CD1c-positive myeloid dendritic cell (primary cell): ENCODE results near the gene OTUD3.
"Not testable (repeated sequence)": the region's sequence is repeated elsewhere in the genome, so short reads cannot be mapped to it uniquely, and the experiment has no call there.

Experiments used
- DNase-seq: peaks from one replicate; pipeline ENCODE4 v3.0.0-alpha.2; 2016; ENCODE audit errors: extremely low spot score

OTUD3 gene

GRCh38 chr1:19882111-19883071, at the start of gene OTUD3:
TSS of gene OTUD3 (plus strand) at chr1:19882395. CDS start at chr1:19882514, 119 bp downstream.
- peak; percentile 99 for DNase-seq

- DNase-seq: no peak
These were observed 46.6 kb upstream of the OTUD3 start for GRCh38 chr1:19835578-19835977.

GRCh38 chr1:19837866-19838265, 44.3 kb upstream of the OTUD3 start:
- DNase-seq: peak; percentile 62

GRCh38 chr1:19840228-19840627, 42.0 kb upstream of the OTUD3 start:
- DNase-seq: no peak

- DNase-seq: no peak
These were observed 37.3 kb upstream of the OTUD3 start for GRCh38 chr1:19844731-19845495.

GRCh38 chr1:19845555-19845954, 36.6 kb upstream of the OTUD3 start:
- DNase-seq: no peak

- no peak for DNase-seq
These were observed 35.9 kb upstream of the OTUD3 start for GRCh38 chr1:19846338-19846737.

GRCh38 chr1:19847334-19847733, 34.9 kb upstream of the OTUD3 start:
- not testable (repeated sequence) for DNase-seq

GRCh38 chr1:19849307-19849706, 32.9 kb upstream of the OTUD3 start:
- DNase-seq: not testable (repeated sequence)

GRCh38 chr1:19850214-19850613, 32.0 kb upstream of the OTUD3 start:
- no peak for DNase-seq

GRCh38 chr1:19852036-19852435, 30.2 kb upstream of the OTUD3 start:
- DNase-seq: no peak

GRCh38 chr1:19854866-19855265, 27.3 kb upstream of the OTUD3 start:
- DNase-seq: no peak

- DNase-seq: no peak
These were observed 23.3 kb upstream of the OTUD3 start for GRCh38 chr1:19858893-19859292.

- DNase-seq: no peak
These were observed 22.3 kb upstream of the OTUD3 start for GRCh38 chr1:19859876-19860275.

- no peak for DNase-seq
These were observed 21.8 kb upstream of the OTUD3 start for GRCh38 chr1:19860418-19860817.

- DNase-seq: no peak
These were observed 21.2 kb upstream of the OTUD3 start for GRCh38 chr1:19861034-19861433.

GRCh38 chr1:19861842-19862530, 20.2 kb upstream of the OTUD3 start:
- no peak for DNase-seq

GRCh38 chr1:19862944-19863343, 19.3 kb upstream of the OTUD3 start:
- no peak for DNase-seq

GRCh38 chr1:19864570-19865160, 17.5 kb upstream of the OTUD3 start:
- no peak for DNase-seq

- no peak for DNase-seq
These were observed 16.2 kb upstream of the OTUD3 start for GRCh38 chr1:19866029-19866428.

- DNase-seq: no peak
These were observed 15.4 kb upstream of the OTUD3 start for GRCh38 chr1:19866758-19867157.

GRCh38 chr1:19868575-19868974, 13.6 kb upstream of the OTUD3 start:
- not testable (repeated sequence) for DNase-seq
